HG03097 (cell line): ENCODE data around the gene NRXN2.

Experiments
- ATAC-seq: cut with Tn5 transposase; IDR thresholded peaks from one replicate; pipeline ENCODE4 v1.9.1; 2021; ENCODE audit not compliant: unreplicated experiment, low FRiP score

Gene NRXN2

GRCh38 chr11:64638018-64638665, 84.9 kb downstream of the NRXN2 start:
- ATAC-seq, result no peak

DNA sequence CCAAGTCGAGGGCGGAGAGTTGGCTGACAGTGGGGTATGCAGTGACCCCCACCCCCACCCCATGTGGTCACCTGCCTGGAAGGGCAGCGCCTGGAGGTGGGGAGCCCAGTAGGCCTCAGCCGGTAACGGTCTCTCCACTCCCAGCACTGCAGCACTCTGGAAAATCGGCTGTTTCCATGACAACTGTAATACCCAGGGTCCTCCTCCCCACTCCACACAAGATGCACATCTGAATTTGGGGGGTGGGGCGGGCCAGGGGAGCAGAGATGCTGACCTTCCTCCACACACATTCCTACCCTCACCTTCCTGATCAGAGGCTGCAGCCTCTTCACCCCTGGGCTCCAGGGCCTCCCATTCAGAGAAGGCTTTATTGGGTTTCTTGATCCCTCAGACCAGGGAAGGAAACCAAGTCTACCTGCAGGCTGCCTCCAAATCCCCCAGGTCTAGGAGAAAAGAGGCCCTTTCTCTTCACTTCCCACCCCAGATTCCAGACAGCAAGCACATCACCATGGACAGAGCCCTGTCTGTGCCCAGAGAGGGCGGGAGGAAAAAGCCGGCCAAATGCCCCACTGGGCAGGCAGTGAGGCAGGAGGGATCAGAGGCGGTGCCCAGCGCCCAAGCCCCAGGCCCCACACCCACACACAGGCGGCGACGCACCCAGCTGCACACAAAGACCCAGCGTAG, 85.5 kb downstream of the NRXN2 start:
- no peak for ATAC-seq

DNA sequence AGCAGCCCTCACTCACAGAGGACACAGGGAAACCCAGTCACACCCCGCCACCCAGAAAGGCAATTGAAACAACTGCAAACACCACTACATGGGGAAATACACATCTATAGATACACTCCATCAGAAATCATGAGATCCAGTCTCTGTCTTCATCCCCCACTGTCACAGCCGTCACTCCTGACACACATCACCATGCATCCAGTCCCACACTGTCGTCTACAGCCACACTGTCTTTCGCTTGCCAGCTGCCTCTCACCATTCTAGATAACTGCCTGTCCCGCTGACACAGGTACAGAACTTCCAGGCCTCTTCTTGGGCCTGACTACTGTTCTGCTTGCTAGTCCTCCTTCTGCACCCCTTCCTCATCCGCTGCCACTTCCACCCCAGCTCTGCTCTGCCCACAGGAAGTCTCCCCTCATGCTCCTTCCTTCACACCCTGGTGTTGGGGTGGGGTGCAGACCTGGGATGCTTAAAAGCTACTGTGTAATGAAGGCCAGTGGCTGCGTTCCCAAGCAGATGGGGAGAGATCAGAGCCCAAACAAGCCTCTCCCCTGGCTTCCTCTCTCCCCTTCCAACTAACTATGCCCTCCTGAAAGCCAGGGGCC, 89.3 kb downstream of the NRXN2 start:
- no peak for ATAC-seq

GRCh38 chr11:64632654-64633053, 90.3 kb downstream of the NRXN2 start:
- ATAC-seq, result no peak

DNA sequence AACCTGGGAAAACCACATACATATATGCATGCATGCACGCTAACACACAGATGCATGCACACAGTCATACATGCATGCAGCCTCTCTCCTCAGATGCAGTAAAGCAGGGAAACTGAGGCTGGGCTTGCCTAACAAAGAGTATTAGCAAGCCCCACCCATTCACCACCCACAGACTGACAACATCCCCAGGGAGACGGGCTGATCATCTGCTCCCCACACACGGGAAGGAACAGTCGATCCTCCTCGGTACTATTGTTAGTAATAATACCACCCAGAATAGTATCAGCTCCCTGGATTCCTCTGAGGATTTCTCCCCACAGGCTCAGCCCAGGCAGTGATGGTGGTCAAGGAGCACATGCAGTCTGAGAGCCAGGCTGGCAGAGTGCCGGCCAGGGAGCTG, 90.8 kb downstream of the NRXN2 start:
- ATAC-seq, result no peak

- no peak for ATAC-seq
Measured at GRCh38 chr11:64631675-64632074, 91.3 kb downstream of the NRXN2 start.

DNA sequence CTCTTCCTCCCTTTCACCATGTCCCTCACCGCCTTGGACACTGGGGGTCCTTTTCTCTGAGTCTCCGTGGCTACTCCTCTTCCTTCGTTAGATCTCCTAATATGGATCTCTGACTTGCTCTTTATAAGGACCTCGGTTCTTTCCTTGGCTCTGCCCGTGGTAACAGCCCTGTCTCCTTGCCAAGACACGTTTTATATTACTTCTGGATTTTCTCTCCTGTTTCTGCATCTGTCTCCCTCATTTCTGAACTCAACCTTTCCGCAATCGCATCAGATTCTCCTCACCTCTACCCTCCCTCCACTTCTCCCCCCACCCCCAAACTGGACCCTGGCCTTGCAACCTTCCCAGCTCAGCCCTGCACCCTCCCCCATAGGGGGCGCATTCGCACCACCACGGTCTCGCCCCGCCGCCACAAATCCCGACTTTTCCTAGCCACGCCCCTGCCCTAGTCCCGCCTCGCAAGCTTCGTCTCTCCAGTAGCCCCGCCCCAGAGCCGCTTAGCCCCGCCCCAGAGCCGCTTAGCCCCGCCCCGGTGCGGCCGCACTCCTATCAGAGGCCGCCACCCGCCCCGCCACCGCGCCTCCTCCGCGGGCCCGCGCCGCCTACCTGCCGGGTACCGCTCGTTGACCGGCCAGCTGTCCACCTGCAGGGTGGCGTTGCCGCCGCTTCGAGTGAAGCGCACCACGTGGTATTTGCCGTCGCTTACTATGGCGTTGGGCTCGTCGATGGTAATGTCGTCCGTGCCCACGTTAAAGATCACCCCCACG, 93.0 kb downstream of the NRXN2 start:
- no peak for ATAC-seq

DNA sequence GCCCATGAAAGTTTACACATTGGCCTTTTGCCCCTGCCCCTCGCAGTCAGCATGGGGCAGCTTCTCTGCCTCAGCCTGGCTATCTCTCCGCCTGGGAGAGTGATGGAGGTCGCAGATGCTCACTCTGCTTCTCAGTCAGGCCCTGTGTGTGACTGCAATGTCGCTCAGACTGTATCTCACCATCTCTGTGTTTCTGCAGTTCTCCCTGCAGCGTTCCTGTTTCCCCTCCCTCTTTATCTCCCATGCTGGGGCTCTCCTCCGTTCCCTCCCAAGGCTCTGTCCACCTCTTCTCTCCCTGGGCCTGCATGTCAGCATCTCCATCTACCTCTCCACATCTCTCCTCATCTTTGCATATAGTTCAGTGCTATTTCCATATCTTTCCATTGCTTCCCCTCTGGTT, 93.9 kb downstream of the NRXN2 start:
- no peak for ATAC-seq

GRCh38 chr11:64628596-64628995, 94.4 kb downstream of the NRXN2 start:
- no peak for ATAC-seq

DNA sequence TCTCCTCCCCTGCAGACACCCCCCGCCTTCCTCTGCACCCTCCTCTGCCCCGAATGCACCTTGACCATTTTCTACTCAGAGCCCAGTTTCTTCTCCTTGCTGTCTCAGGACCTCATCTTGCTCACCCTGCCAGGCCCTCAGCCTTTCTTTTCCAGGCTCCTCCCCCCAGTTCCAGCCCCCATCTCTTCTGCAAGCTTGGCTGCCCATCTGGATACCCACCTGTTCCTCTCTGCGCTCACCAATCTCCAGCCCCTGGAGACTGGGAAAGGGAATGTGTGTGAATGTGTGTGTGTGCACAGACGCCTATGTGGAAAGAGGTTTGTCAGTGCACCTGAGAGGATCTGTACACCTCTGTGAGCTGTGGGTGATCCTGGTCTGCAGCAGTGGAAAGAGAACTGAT, 95.6 kb downstream of the NRXN2 start:
- ATAC-seq, result no peak

DNA sequence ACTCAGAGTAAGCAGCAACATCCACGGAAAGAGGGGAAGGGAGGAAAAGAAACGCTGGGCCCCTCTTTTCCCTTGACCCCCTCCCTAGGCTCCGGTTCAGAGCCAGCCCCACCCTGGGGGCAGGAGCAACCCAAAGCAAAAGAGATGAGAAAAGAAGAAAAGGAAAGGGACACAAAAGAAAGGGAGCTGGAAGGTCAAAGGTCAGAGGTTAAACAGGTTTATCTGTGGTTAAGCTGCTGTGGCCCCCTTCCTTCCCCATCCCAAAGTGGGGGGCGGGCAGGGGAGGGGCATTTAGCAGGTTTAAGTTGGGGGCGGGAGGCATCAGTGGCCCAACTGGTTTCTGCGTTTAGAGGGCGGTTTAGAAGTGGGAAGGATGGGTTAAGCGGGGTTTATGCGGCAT, 96.4 kb downstream of the NRXN2 start:
- no peak for ATAC-seq

GRCh38 chr11:64624883-64625481, 98.0 kb downstream of the NRXN2 start:
- ATAC-seq, result no peak

GRCh38 chr11:64622681-64623080, 100.3 kb downstream of the NRXN2 start:
- no peak for ATAC-seq

DNA sequence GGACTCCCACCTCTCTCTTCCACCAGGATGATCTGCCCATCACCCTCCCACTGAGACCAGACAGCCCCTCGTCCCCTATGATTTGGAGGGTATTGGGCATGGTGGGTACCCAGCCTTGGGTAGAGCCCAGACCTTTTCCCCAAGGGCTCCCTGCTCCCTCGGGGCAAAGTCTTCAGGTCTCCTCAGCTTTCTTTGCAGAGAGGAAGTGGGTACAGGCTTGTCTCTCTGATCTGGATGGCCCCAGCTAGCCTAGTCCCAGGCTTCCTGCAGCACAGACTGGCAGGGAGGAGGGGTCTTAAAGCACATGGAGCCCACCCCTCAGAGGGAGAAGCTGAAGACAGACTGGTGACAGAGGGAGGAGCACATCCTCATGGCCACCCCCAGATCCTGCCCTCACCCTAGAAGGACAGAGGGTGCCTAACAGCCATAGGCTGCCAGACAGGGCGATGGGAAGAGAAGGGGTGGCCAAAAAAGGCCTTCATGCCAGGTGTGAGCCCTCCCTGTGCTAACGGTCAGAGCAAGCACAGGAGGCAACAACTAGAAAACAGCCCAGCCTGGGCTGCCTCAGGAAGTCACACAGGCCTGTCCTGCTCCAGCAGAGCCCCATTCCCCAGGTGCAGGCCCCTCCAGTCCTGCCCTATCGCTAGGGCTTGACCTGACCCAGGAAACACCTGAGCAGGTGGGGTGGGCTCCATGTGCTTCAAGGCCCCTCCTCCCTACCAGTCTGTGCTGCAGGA, 101.5 kb downstream of the NRXN2 start:
- no peak for ATAC-seq

DNA sequence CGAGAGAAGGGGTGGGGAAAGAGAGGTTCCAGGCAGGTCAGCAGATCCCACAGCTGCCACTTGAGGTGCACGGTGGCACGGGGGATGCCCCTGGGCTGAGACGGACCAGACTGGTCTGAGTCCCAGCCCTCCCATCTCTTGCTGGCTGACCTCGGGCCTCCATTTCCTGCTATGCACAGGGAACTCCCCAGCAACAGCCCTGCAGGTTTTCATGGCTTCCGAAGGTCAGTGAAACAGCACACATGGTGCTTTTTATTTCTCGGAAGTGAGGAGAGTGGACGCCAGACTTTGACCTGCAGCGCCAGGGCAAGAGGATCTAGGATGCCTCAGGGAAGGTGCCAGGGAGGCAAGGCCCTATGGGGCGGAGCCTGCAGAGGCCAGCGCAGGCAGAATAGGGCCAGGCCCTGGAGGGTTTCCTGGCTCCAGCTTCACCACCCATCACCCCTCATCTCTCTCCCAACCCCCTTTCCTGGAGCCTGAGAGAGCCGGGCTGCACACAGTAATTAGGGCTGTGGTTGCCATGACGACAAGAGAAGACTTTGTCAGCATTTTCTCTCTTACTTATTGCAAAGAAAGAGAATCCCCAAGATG, 102.5 kb downstream of the NRXN2 start:
- no peak for ATAC-seq

DNA sequence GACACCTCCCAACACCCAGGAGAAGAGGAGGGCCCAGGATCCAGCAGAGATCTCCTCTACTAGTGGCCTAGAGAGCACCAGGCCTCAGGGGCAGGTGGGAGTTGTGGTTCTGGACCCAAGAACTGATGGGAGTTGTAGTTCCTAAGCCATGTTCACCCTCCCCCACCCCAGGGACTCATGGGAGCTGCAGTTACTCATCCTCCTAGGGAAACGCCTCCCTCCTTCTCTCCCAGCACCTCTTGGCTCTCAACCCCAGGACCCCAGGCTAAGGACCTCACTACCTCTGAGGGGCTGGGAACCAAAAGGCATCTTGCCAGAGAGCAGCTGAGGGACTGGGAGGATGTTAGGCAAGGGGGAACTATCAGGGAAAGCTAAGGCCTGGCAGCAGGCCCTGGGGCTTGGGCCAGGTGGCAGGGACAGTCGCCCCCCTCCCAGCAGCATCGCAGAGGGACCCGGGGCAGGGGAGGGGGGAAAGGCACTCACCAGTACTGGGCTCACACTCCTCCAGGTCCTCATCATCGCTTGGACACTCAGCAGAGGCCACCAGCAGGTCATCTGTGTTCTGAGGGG, 103.1 kb downstream of the NRXN2 start:
- ATAC-seq, result no peak

DNA sequence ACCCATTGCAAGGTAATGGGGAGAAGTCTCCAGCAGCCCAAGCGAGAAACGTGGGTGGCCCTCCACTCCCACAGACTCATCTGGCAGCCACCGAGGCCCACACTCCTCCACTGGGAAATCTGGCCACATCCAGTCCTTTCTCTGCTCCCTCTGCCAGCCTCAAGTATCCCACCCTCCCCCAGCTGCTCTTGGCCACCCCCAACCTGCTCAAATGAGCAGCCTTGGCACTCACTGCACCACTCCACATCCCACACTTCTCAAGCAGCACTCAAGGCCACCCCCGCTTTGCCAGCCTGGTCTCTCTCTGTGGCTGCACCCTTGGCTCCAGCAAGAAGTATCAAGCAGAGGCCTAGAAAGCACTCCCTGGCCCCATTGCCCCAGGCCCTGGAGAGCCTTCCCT, 103.8 kb downstream of the NRXN2 start:
- no peak for ATAC-seq

- ATAC-seq, result no peak
Measured at GRCh38 chr11:64616817-64617216, 106.2 kb downstream of the NRXN2 start.

GRCh38 chr11:64614917-64615316, 108.1 kb downstream of the NRXN2 start:
- no peak for ATAC-seq

- ATAC-seq, result no peak
Measured at GRCh38 chr11:64613648-64614047, 109.3 kb downstream of the NRXN2 start.
